ENCODE results near the gene TRAPPC1.

DNA sequence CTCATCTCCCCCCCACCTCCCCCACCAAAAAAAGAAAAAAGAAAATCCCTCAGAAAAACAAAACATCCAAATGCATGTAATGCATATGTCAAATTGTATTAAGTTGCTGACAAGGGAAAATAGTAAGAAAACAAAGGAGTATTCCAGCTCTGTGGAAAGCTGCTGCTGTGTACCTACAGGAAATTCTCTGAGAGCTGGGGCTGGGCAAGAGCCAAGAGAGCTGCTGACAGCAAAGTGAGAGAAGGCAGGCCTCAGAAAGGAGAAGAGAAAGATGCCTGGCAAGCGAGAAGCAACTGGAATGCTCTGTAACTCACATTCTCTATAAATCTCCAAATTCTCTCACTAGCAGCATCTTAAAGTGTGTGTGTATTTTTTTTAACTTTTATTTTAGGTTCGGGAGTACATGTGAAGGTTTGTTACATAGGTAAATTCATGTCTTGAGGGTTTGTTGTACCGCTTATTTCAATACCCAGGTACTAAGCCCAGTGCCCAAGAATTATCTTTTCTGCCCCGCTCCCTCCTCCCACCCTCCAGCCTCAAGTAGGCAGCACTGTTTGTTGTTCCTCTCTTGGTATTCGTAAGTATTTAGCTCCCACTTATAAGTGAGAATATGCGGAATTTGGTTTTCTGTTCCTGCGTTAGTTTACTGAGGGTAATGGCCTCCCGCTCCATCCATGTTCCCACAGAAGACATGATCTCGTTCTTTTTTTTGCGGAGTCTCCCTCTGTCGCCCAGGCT lies 24.7 kb upstream of the TRAPPC1 start:
- no peak for TF ChIP-seq POLR2AphosphoS5 (IDR thresholded peaks at IDR 0.05; ENCODE audit: borderline replicate concordance, low read depth, low read length)
- TF ChIP-seq EZH2 (IDR thresholded peaks at IDR 0.05): no peak
